ENCODE results near the gene FRMPD4.

GRCh38 chrX:12282991-12283390, 144.7 kb downstream of the FRMPD4 start:
- no peak for TF ChIP-seq RFX5 (IDR thresholded peaks at IDR 0.05)
- TF ChIP-seq POLR2A (IDR thresholded peaks at IDR 0.05; ENCODE audit: low read length) = no peak
- TF ChIP-seq E2F6 (IDR thresholded peaks at IDR 0.05; ENCODE audit: borderline replicate concordance, low read depth) = no peak

Data from A549 (cell line).